AG04449 (cell line): ENCODE measurements around the gene DSCAM.

Experiments used
- CTCF ChIA-PET: fragments of 350-600 bp; formaldehyde crosslinking; extraction: SDS; loops from one replicate; lab custom pipeline; 2021; ENCODE audit warnings: antibody characterized with exemption; lab: Yijun Ruan, JAX
- POLR2A ChIA-PET: fragments of 400-600, 350-600 bp; formaldehyde crosslinking; extraction: SDS; loops from one replicate; lab custom pipeline; 2020; ENCODE audit warnings: antibody characterized with exemption, inconsistent platforms; lab: Yijun Ruan, JAX
- DNase-seq: peaks from one replicate; pipeline ENCODE4 v3.0.0-alpha.2; 2010; ENCODE audit warnings: low read depth, low spot score
- H3K4me3 ChIP-seq: 2 replicates; pipeline ENCODE4 v1.5.1; 2011; ENCODE audit warnings: low read depth, mild to moderate bottlenecking, control low read depth, low read length
- CTCF ChIP-seq: IDR thresholded peaks from one replicate; pipeline ENCODE4 v1.5.1; 2011; ENCODE audit warnings: mild to moderate bottlenecking, moderate library complexity, low read length, control low read depth, inconsistent platforms; ENCODE audit not compliant: insufficient read depth; ENCODE audit errors: missing control alignments

The DSCAM gene

GRCh38 chr21:40871099-40871498, 24.1 kb upstream of the DSCAM start:
- CTCF ChIA-PET: no interaction called here
- TF ChIP-seq CTCF: no peak
- H3K4me3 ChIP-seq: no peak overlapping the region
- POLR2A ChIA-PET: no interaction called here
- no peak for DNase-seq

DNA sequence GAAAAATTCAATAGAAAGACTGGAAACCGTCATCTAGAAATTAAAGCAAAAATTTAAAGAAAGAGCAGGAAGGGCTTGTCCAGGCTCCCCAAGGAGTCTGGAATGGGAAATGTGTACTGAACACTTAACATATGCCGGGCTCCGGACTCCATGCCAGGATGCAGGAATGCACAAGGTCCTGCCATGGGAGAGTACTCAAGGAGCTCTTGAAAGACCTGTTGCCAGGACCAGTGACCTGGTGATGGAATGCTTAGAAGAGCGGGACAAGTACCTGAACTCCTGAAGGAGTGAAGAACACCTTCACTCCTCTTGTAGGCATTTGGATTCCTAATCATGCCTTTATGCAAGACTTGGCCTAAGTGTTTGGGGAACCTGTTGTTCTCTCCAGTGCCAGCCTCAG, 16.9 kb upstream of the DSCAM start:
- no peak overlapping the region for H3K4me3 ChIP-seq
- DNase-seq: no peak
- ChIA-PET POLR2A (no interaction called here), CTCF (no interaction called here)
- no peak for TF ChIP-seq CTCF

GRCh38 chr21:40858517-40858916, 11.6 kb upstream of the DSCAM start:
- H3K4me3 ChIP-seq: no peak overlapping the region
- DNase-seq: no peak
- POLR2A ChIA-PET: no interaction called here
- TF ChIP-seq CTCF: no peak
- CTCF ChIA-PET: no interaction called here

DNA sequence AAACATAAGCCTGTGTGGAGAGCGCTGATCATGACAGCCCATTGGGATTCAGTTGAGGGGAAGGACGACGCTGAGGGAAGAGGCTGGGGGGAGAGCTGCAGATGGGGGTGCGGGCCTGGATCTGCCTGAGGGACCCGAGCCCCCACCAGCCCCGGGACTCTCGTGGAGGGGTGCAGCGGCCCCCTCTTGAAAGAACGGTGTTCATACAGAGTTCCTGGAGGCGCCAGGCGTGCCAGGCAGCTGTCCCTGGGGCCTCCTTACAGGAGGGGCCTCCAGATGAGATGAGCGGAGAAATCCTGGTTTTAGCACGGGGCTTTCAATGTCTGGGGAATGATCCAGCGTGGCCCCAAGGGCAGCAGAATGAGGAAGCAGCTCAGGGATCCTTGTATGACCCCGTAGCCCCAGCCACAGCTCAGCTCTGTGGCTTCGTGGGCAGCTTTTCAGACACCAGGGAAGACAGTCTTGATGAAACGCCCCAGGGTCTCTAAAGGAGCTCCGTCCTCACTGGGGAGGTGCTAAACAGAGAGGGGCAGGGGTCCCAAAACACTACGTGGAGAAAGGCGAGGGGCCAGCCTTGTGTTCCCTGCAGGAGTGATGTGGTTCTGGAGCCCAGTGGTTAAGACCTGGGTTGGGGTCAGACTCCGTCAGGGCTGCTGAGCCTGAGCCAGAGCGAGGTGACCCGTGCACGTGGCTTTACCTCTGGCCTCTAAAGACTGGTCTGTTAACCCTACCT, 7.2 kb upstream of the DSCAM start:
- H3K4me3 ChIP-seq: no peak overlapping the region
- DNase-seq: no peak
- ChIA-PET POLR2A (no interaction called here), CTCF (no interaction called here)
- no peak for TF ChIP-seq CTCF

DNA sequence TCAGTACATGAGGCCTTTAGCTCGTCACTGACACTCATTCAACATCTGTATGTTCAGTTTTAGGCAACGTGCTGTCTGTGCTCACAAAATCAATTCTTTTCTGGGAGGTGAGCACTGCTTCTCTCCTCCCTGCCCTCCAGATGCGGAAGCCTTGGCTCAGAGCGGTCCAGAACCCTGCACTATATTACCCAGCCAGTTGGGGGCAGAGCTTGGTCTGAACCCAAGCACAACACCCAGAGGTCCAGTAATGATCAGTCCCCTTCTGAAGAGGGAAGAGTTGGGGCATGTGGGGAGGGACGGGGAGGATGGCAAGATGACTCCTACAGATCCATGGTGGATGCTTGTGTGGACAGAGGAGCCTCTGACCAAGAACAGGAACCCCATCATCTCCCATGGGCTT, 5.6 kb upstream of the DSCAM start:
- no peak for TF ChIP-seq CTCF
- ChIA-PET CTCF (no interaction called here), POLR2A (no interaction called here)
- no peak for DNase-seq
- no peak overlapping the region for H3K4me3 ChIP-seq

GRCh38 chr21:40851749-40852148, 4.8 kb upstream of the DSCAM start:
- ChIA-PET CTCF (no interaction called here), POLR2A (no interaction called here)
- TF ChIP-seq CTCF: no peak
- no peak overlapping the region for H3K4me3 ChIP-seq
- DNase-seq: no peak
